BJ (cell line): Measurements from ENCODE around the gene ACOX3. TPM values are rescaled to one million over a fixed set of nuclear protein-coding genes. Genes with fewer than 3 reads are reported as not detected.
"Not testable (repeated sequence)": the region's sequence is repeated elsewhere in the genome, so short reads cannot be mapped to it uniquely, and the experiment has no call there.

ENCODE experiments used
- CTCF ChIA-PET: fragments of 350-600 bp; formaldehyde crosslinking; extraction: SDS; loops from one replicate; lab custom pipeline; 2021; ENCODE audit warnings: antibody characterized with exemption, inconsistent platforms; lab: Yijun Ruan, JAX
- POLR2A ChIA-PET: fragments of 300-600 bp; sonication (Branson Sonifier 250); formaldehyde crosslinking; extraction: SDS; loops from one replicate; lab custom pipeline; 2021; ENCODE audit warnings: antibody characterized with exemption; lab: Charles Lee
- DNase-seq: peaks from one replicate; pipeline ENCODE4 v3.0.0-alpha.2; 2011; ENCODE audit warnings: low read depth
- H3K27me3 ChIP-seq: 2 replicates; pipeline ENCODE4 v1.6.0; 2011; ENCODE audit warnings: low read length; ENCODE audit not compliant: control insufficient read depth, insufficient read depth
- H3K36me3 ChIP-seq: 2 replicates; pipeline ENCODE4 v1.5.1; 2011; ENCODE audit warnings: low read length; ENCODE audit not compliant: control insufficient read depth, insufficient read depth
- H3K4me3 ChIP-seq: 2 replicates; pipeline ENCODE4 v1.5.1; 2011; ENCODE audit warnings: low read depth, mild to moderate bottlenecking, control low read depth, low read length
- CTCF ChIP-seq: IDR thresholded peaks from 2 replicates; pipeline ENCODE4 v1.5.1; 2011; ENCODE audit warnings: low read depth, mild to moderate bottlenecking, control low read depth, inconsistent platforms, low read length, moderate library complexity; ENCODE audit not compliant: insufficient read depth
- polyA plus RNA-seq: library from polyadenylated mRNA; depleted of rRNA; stranded (reverse); fragments of >200 nt; gene quantifications from 2 replicates; pipeline ENCODE4 v1.2.3, GENCODE V29; 2011

The ACOX3 gene
- polyA plus RNA-seq, 1 experiment = 10.2 TPM

- peaks cover 14% of the 10 kb centered on the region for H3K27me3 ChIP-seq
- no peak overlapping the region for H3K4me3 ChIP-seq
- POLR2A ChIA-PET = no interaction called here
- no peaks in the 10 kb centered on the region; the same call in 1 of the 2 replicates for H3K36me3 ChIP-seq
- no peak for DNase-seq
- no peak for TF ChIP-seq CTCF
- CTCF ChIA-PET = interaction anchor here (1.5 kb wide), 1 partner anchor 9 kb away, joined by 4 read pairs; no protein-coding TSS in a partner anchor
These were observed 89.6 kb downstream of the ACOX3 start for GRCh38 chr4:8350841-8351461.

GRCh38 chr4:8350352-8350751 lies 90.2 kb downstream of the ACOX3 start:
- Histone ChIP-seq H3K27me3 (peaks cover 14% of the 10 kb centered on the region), H3K4me3 (no peak overlapping the region), H3K36me3 (no peaks in the 10 kb centered on the region; the same call in 1 of the 2 replicates)
- no peak for DNase-seq
- ChIA-PET POLR2A (no interaction called here), CTCF (interaction anchor here (1.5 kb wide), 1 partner anchor 10 kb away, joined by 4 read pairs; no protein-coding TSS in a partner anchor)
- TF ChIP-seq CTCF = no peak

- ChIA-PET POLR2A (no interaction called here), CTCF (interaction anchor here (1.5 kb wide), 1 partner anchor 10 kb away, joined by 4 read pairs; no protein-coding TSS in a partner anchor)
- no peak for TF ChIP-seq CTCF
- no peaks in the 10 kb centered on the region; the same call in 1 of the 2 replicates for H3K36me3 ChIP-seq
- DNase-seq = no peak
- H3K4me3 ChIP-seq = no peak overlapping the region
- peaks cover 14% of the 10 kb centered on the region for H3K27me3 ChIP-seq
These were observed 90.8 kb downstream of the ACOX3 start for GRCh38 chr4:8349664-8350236.

GRCh38 chr4:8349236-8349635 lies 91.3 kb downstream of the ACOX3 start:
- POLR2A ChIA-PET, DNase-seq, H3K36me3 ChIP-seq, H3K4me3 ChIP-seq: not testable (repeated sequence)
- H3K27me3 ChIP-seq = peaks cover 14% of the 10 kb centered on the region
- CTCF ChIA-PET = interaction anchor here (1.5 kb wide), 1 partner anchor 11 kb away, joined by 4 read pairs; no protein-coding TSS in a partner anchor

- Histone ChIP-seq H3K36me3 (no peaks in the 10 kb centered on the region; the same call in 1 of the 2 replicates), H3K27me3 (peaks cover 11% of the 10 kb centered on the region), H3K4me3 (no peak overlapping the region)
- no peak for TF ChIP-seq CTCF
- ChIA-PET CTCF (no interaction called here), POLR2A (no interaction called here)
- no peak for DNase-seq
These were observed 92.5 kb downstream of the ACOX3 start for GRCh38 chr4:8348071-8348470.
